Measurements from ENCODE around the gene KNOP1. TPM values are rescaled to one million over a fixed set of nuclear protein-coding genes. Genes with fewer than 3 reads are reported as not detected.
A peak's percentile ranks its signal among the peaks of the same experiment; 100 is the strongest.
"Not testable (repeated sequence)": the region's sequence is repeated elsewhere in the genome, so short reads cannot be mapped to it uniquely, and the experiment has no call there.

KNOP1 gene
- total RNA-seq, 1 donor from 2014 or later = 46.5 TPM

GRCh38 chr16:19718624-19718965, 568 bp upstream of the KNOP1 start:
- Mint-ChIP-seq H3K36me3 (peaks cover 14% of the 10 kb centered on the region), H3K27me3 (ENCODE audit: low read depth) (no peaks in the 10 kb centered on the region), H3K27ac (peak overlapping the region; percentile 92), H3K4me3 (peak overlapping the region; percentile 96), H3K9me3 (no peaks in the 10 kb centered on the region), H3K4me1 (peaks cover 27% of the 10 kb centered on the region)
- no peak for TF ChIP-seq CTCF (IDR thresholded peaks at IDR 0.05; ENCODE audit: unreplicated experiment)
- no peak for DNase-seq (ENCODE audit: low spot score in 2 of 2, unreplicated experiment in 2 of 2)

GRCh38 chr16:19717314-19717713, 713 bp downstream of the KNOP1 start:
- peaks cover 17% of the 10 kb centered on the region for H3K36me3 Mint-ChIP-seq
- no peaks in the 10 kb centered on the region for H3K9me3 Mint-ChIP-seq
- no peaks in the 10 kb centered on the region for H3K27me3 Mint-ChIP-seq (ENCODE audit: low read depth)
- DNase-seq (ENCODE audit: low spot score in 2 of 2, unreplicated experiment in 2 of 2) = no peak
- peak overlapping the region; percentile 92 for H3K27ac Mint-ChIP-seq
- peaks cover 27% of the 10 kb centered on the region for H3K4me1 Mint-ChIP-seq
- peak overlapping the region; percentile 96 for H3K4me3 Mint-ChIP-seq
- TF ChIP-seq CTCF (IDR thresholded peaks at IDR 0.05; ENCODE audit: unreplicated experiment) = no peak

- peaks cover 17% of the 10 kb centered on the region for H3K36me3 Mint-ChIP-seq
- not testable (repeated sequence) for H3K27me3 Mint-ChIP-seq (ENCODE audit: low read depth); DNase-seq (ENCODE audit: low spot score in 2 of 2, unreplicated experiment in 2 of 2); H3K9me3 Mint-ChIP-seq
- H3K27ac Mint-ChIP-seq = peak overlapping the region; percentile 92
- peak overlapping the region; percentile 96 for H3K4me3 Mint-ChIP-seq
- peaks cover 27% of the 10 kb centered on the region for H3K4me1 Mint-ChIP-seq
Measured at GRCh38 chr16:19716728-19717127, 1.3 kb downstream of the KNOP1 start.

- no peak for DNase-seq (ENCODE audit: low spot score in 2 of 2, unreplicated experiment in 2 of 2)
- peak overlapping the region; percentile 2 for H3K27ac Mint-ChIP-seq
- peak overlapping the region; percentile 96 for H3K4me3 Mint-ChIP-seq
- H3K36me3 Mint-ChIP-seq = peaks cover 17% of the 10 kb centered on the region
- TF ChIP-seq CTCF (IDR thresholded peaks at IDR 0.05; ENCODE audit: unreplicated experiment) = no peak
- H3K9me3 Mint-ChIP-seq = no peaks in the 10 kb centered on the region
- H3K4me1 Mint-ChIP-seq = peaks cover 27% of the 10 kb centered on the region
- no peaks in the 10 kb centered on the region for H3K27me3 Mint-ChIP-seq (ENCODE audit: low read depth)
Measured at GRCh38 chr16:19716183-19716582, 1.8 kb downstream of the KNOP1 start.

- H3K27ac Mint-ChIP-seq = no peak overlapping the region
- DNase-seq (ENCODE audit: low spot score in 2 of 2, unreplicated experiment in 2 of 2) = no peak
- peaks cover 27% of the 10 kb centered on the region for H3K4me1 Mint-ChIP-seq
- H3K36me3 Mint-ChIP-seq = peaks cover 17% of the 10 kb centered on the region
- no peak for TF ChIP-seq CTCF (IDR thresholded peaks at IDR 0.05; ENCODE audit: unreplicated experiment)
- peak overlapping the region; percentile 96 for H3K4me3 Mint-ChIP-seq
- H3K9me3 Mint-ChIP-seq = no peaks in the 10 kb centered on the region
- no peaks in the 10 kb centered on the region for H3K27me3 Mint-ChIP-seq (ENCODE audit: low read depth)
Measured at GRCh38 chr16:19715566-19715965, 2.5 kb downstream of the KNOP1 start.

GRCh38 chr16:19713697-19714096, 4.3 kb downstream of the KNOP1 start:
- Mint-ChIP-seq H3K9me3 (no peaks in the 10 kb centered on the region), H3K4me3 (no peak overlapping the region), H3K27ac (no peak overlapping the region), H3K27me3 (ENCODE audit: low read depth) (no peaks in the 10 kb centered on the region), H3K4me1 (peaks cover 21% of the 10 kb centered on the region), H3K36me3 (peaks cover 28% of the 10 kb centered on the region)
- no peak for TF ChIP-seq CTCF (IDR thresholded peaks at IDR 0.05; ENCODE audit: unreplicated experiment)
- DNase-seq (ENCODE audit: low spot score in 2 of 2, unreplicated experiment in 2 of 2) = no peak
